ENCODE measurements around the gene AEBP1.

The AEBP1 gene

DNA sequence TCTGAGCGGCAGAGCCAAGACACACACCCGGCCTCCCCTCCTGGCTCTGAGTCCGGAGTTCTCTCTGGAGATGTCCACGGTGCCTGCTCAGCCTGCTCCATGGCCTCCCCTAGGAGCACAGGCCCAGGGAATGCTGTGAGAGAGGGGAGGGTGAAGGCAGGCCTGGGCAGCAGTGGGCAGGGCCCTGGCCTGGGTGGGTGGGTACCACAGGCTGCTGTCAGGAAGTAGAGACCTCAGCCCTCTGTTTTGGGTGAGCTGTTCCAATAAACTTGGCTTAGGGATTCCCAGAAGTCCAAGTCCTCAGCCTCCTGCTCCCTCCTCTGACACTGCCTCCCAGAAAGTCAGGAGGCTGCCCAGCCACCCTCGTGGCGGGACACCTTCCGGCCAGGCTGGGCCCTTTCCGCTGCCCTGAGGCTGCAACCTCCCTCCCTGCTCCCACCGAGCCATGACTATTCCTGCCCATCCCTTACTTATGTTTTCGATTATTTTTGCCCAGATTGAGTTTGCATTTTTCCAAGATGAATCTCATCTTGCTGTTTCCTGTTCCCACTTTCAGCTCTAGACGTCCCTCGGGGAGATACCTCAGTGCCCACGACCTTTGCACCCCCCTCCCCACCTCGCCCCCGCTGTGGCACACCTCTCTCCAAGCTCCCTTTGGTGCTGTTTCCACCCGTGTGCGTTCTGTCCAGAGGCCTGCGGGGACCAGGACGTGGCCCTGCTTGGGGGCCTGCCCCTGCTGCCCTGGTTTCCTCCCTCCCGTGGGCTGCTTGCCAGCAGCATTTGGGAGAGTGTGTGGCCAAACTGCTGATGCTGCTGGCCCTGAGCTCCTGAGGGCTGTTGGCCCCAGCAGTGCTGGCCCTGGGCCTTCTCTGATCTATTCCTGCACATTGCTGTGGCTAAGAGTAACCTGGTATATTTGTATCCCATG lies 16.0 kb upstream of the AEBP1 start:
- Mint-ChIP-seq H3K27ac (no peak overlapping the region), H3K27me3 (peaks cover 1% of the 10 kb centered on the region), H3K36me3 (ENCODE audit: low read depth) (no peaks in the 10 kb centered on the region), H3K4me1 (peaks cover 6% of the 10 kb centered on the region), H3K9me3 (no peaks in the 10 kb centered on the region), H3K4me3 (no peak overlapping the region)
- ATAC-seq (peak; percentile 33), DNase-seq (no peak)

DNA sequence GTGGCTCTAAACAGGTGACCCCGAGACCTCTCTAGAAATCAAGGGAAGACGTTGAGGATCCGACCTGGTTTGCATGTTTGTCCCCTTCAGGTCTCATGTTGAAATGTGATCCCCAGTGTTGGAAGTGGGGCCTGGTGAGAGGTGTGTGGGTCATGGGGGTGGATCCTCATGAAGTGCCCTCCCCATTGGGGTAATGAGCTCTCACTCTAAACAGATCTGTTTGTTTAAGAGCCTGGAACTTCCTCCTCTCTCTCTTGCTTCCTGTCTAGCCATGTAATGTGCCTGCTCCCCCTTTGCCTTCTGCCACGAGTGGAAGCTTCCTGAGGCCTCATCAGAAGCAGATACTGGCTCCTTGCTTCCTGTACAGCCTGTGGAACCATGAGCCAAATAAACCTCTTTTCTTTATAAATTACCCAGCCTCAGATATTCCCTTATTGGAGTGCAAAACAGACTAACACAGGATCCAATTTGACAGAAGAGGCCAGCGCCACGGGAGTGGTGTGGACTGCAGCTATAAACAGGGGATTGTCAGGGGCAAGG lies 11.0 kb upstream of the AEBP1 start:
- DNase-seq, result no peak
- H3K27me3 Mint-ChIP-seq, result no peaks in the 10 kb centered on the region
- no peaks in the 10 kb centered on the region for H3K9me3 Mint-ChIP-seq
- no peak overlapping the region for H3K4me3 Mint-ChIP-seq
- no peaks in the 10 kb centered on the region for H3K36me3 Mint-ChIP-seq (ENCODE audit: low read depth)
- no peak overlapping the region for H3K27ac Mint-ChIP-seq
- no peak for ATAC-seq
- peaks cover 17% of the 10 kb centered on the region for H3K4me1 Mint-ChIP-seq

DNA sequence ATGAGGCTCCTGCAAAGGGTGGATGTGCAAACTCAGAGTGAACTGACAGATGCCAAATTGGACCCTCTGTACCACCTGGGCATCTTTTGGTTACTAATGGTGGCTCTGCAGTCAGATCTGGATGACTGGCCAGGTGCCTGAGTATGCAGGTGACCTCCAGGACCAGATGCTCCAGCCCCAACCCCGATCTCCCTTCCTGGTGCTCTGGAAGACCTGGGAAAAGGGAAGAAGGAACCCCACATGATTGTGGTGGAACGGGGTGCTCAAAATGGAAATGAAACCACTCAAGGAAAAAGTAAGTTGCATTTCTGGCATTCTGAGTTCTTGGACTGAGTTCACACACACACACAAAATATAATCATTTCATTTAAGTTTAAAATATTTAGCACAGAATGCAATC lies 9.8 kb upstream of the AEBP1 start:
- no peak for ATAC-seq
- H3K4me3 Mint-ChIP-seq, result no peak overlapping the region
- peaks cover 20% of the 10 kb centered on the region for H3K4me1 Mint-ChIP-seq
- no peaks in the 10 kb centered on the region for H3K9me3 Mint-ChIP-seq
- no peak overlapping the region for H3K27ac Mint-ChIP-seq
- H3K36me3 Mint-ChIP-seq (ENCODE audit: low read depth), result no peaks in the 10 kb centered on the region
- DNase-seq, result no peak
- H3K27me3 Mint-ChIP-seq, result no peaks in the 10 kb centered on the region

DNA sequence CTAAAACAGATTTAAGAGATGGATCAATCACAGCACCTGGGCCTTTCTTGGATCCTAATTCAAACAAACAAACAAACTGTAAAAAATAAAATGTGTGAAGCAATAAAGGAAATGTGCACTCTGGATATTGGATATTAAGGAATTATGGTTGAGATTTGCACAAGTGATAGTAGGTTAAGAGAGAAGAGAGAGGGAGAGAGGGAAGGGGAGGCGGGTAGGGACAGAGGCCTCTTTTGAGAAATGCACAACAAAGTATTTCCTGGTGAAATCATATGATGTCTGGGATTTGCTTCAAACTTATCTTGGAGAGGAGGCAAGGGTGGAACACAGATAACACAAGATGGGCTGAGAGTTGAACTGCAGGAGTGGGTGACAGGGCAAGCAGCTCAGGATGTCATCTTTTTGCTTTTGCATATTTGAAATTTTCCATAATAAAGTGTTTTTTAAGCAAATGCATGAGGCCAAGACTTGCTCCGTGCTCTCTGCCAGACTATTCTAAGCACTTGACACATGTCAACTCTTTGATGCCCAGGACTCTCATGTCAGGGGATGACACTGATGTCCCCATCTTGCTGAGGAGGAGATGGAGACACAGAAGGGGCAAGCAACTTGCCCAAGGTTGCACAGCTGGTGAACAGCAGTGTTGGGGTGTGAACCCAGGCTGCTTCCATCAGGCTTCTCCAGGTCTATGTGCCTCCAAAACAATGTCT lies 9.1 kb upstream of the AEBP1 start:
- H3K4me3 Mint-ChIP-seq, result no peak overlapping the region
- DNase-seq (no peak), ATAC-seq (no peak)
- H3K27me3 Mint-ChIP-seq, result no peaks in the 10 kb centered on the region
- H3K36me3 Mint-ChIP-seq (ENCODE audit: low read depth), result no peaks in the 10 kb centered on the region
- peaks cover 22% of the 10 kb centered on the region for H3K4me1 Mint-ChIP-seq
- no peaks in the 10 kb centered on the region for H3K9me3 Mint-ChIP-seq
- H3K27ac Mint-ChIP-seq, result no peak overlapping the region

DNA sequence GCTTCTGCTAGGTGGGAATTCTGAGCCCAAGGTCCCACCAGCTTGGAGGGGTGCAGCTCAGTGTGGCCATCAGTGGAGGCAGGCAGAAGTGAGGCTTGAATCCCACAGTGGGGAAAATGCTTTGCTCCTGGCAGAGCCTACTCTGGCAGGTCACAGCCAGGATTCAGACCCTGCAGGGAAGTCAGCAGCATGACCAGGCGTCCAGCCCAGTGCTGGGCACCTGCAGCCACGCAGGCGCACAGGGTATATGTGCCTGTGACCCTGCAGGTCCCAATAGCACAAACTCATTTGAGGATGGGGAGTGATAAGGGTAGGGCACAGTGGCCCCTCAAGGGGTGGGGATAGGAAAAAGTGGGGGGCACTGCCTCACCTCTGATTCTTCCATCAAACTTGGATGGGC lies 8.4 kb upstream of the AEBP1 start:
- peaks cover 25% of the 10 kb centered on the region for H3K4me1 Mint-ChIP-seq
- no peaks in the 10 kb centered on the region for H3K27me3 Mint-ChIP-seq
- no peaks in the 10 kb centered on the region for H3K36me3 Mint-ChIP-seq (ENCODE audit: low read depth)
- H3K27ac Mint-ChIP-seq, result no peak overlapping the region
- no peak overlapping the region for H3K4me3 Mint-ChIP-seq
- H3K9me3 Mint-ChIP-seq, result no peaks in the 10 kb centered on the region
- no peak for DNase-seq
- ATAC-seq, result no peak

DNA sequence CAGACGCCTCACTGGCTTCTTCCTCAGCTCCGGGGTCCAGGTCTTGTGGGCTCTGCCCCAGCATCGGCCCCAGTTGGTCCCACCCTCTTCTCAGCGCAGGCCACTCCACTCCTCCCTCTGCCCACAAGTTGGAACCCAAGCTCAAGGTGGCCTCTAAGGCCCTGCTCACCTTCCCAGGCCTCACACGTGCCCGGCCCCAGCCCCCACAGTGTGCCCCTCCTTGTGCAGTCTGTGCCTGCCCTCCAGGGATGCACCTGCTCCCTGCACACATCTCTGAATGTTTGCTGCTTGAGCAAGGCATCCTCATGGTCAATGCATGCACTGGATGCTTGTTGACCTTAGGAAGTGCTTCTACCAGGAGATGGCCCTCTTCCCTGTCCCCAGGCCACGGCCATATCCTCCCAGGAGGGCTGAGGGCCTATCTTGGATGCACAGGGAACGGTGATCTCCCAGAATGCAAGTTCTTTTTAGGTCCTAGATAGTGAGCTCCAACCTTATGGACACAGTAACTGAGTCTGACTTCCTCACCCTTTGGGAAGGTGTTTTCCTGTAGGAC lies 7.7 kb upstream of the AEBP1 start:
- DNase-seq (no peak), ATAC-seq (no peak)
- Mint-ChIP-seq H3K27me3 (no peaks in the 10 kb centered on the region), H3K9me3 (no peaks in the 10 kb centered on the region), H3K4me1 (peaks cover 26% of the 10 kb centered on the region), H3K4me3 (no peak overlapping the region), H3K27ac (peak overlapping the region; percentile 30), H3K36me3 (ENCODE audit: low read depth) (no peaks in the 10 kb centered on the region)

DNA sequence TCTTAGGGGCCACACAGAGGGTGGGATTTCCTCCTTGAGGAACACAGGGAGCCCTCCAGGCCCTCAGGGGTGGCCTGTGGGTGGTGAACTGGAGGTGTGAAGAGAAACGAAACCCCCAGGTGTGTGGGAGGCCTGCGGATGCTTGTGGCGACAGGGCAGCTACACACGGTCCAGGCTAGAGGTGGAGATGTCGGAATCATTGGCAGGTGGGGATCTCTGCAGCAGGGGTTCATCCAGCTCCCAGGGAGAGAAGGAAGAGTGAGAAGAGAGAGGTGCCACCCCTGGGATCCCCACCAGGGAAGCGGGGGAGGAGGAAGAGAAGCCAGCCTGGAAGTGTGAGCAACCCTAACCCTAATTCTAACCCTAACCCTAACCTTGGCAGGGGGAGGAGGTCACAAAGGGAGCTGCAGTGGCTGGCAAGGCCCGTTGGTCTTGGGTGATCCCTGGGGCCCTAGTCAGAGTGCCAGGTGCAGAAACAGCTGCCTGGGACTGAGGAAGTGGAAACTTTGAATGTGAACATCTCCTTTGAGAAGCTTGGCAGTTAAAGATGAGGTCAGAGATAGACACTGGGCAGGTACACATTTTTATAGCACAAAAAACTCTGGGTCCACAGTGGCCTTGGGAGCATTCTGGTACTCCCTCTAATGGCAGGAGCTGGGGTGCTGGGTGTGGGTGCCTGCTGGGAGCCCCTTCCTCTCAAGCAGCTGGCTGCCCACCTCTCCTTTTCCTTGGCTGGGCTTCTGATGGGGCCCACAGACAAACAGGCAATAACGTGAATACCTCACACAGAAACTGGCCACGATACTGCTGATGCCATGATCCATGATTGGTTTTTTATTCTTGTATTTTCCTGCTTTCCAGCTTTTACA lies 6.8 kb upstream of the AEBP1 start:
- ATAC-seq (peak; percentile 92), DNase-seq (peak; percentile 43)
- Mint-ChIP-seq H3K27me3 (no peaks in the 10 kb centered on the region), H3K27ac (peak overlapping the region; percentile 29), H3K4me1 (peaks cover 27% of the 10 kb centered on the region), H3K4me3 (no peak overlapping the region), H3K36me3 (ENCODE audit: low read depth) (no peaks in the 10 kb centered on the region), H3K9me3 (no peaks in the 10 kb centered on the region)

DNA sequence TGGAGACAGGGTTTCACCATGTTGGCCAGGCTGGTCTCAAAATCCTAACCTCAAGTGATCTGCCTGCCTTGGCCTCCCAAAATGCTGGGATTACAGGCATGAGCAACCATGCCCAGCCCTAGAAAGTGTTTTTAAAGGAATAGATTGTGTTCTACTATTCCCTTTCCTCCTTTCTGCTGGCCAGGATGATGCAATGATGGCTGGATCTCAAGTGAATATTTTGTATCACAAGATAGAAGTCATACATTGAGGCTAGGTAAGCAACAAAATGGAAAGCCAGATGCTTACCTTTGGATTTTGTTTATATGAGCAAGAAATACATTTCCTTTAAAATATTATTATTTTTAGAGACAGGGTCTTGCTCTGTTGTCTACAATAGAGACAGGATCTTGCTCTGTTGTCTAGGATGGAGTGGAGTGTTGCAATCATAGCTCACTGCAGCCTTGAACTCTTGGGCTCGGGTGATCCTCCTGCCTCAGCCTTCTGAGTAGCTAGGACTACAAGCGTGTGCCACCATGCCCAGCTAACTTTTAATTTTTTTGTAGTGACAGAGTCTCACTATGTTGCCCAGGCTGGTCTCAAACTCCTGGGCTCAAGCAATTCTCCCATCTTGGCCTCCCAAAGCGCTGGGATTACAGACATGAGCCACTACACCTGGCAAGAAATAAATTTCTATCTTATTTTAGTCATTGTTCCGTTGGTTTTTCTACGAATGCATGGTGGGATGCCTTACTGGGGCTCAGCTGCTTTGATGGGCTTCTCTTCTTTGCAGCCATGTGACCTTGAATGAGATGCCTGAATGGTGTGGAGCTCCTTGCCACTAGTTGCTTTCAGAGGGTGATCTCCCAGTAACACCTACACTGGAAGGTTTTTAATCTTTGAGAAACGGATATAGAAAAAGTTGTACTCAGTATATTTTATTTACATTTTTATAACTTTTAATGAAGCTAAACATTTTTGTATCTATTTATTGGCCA lies 5.8 kb upstream of the AEBP1 start:
- no peak overlapping the region for H3K27ac Mint-ChIP-seq
- no peaks in the 10 kb centered on the region for H3K36me3 Mint-ChIP-seq (ENCODE audit: low read depth)
- no peak for ATAC-seq
- peaks cover 4% of the 10 kb centered on the region for H3K27me3 Mint-ChIP-seq
- H3K4me1 Mint-ChIP-seq, result peaks cover 28% of the 10 kb centered on the region
- H3K4me3 Mint-ChIP-seq, result no peak overlapping the region
- H3K9me3 Mint-ChIP-seq, result no peaks in the 10 kb centered on the region
- DNase-seq, result no peak

DNA sequence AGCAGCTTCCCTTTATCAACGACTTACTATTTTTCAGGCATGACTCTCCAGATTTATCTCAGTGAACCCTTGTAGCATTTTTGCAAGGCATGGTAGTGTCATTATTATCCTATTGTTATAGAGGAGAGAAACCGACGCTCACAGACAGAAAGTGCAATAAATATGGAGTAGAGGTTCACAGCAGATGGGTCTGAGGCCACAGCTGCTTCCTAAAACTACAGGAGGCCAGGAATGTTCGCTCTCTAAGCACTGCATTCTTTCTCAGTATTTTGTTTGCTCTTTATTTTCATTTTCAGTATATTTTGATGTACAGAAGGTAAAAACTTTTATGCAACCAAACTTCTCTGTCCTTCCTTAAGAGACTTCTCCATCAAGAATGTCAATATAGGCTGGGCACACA lies 4.5 kb upstream of the AEBP1 start:
- Mint-ChIP-seq H3K4me3 (no peak overlapping the region), H3K27ac (no peak overlapping the region), H3K36me3 (ENCODE audit: low read depth) (no peaks in the 10 kb centered on the region), H3K27me3 (peaks cover 6% of the 10 kb centered on the region), H3K9me3 (no peaks in the 10 kb centered on the region), H3K4me1 (peaks cover 28% of the 10 kb centered on the region)
- no peak for DNase-seq
- ATAC-seq, result no peak

DNA sequence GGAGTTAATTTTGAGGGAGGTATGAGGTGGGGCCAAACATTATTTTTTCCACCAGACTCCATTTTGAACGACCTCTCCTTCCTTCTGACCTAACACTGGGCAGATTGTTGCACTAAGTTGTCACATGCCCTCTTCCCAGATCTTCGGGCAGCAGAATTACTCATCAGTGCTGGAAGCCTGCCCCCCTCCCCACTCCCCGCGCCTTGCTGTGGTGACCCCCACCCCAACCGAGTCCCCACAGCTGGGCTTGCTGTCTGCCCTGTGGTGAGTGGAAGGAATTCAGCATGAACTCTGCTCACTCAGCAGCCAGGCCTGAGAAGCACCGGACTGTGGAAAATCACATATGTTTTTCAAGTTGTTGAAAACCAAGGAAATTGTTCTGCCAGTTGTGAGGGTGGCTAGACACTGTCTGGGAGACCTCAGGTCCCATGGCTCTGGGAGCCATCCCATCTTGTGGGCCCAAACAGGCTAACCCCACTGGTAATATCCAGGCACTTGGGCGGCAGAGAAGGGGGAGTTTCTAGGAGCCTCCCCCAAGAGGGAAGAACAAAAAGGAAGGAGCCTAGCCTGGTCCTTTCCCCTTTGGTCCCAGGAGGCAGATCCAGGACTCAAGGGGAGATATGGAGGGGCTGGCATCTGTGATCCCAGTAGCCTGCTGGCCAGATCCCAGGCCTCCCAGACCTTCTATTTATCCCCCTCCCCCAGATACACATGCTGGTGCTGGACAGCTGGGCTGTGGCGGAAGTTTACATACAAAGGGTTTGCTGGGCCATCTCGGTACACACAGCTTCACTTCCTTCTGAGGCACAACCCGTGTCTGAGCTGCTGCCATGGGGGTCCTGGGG lies 3.5 kb upstream of the AEBP1 start:
- H3K36me3 Mint-ChIP-seq (ENCODE audit: low read depth), result no peaks in the 10 kb centered on the region
- H3K4me3 Mint-ChIP-seq, result no peak overlapping the region
- no peak for DNase-seq
- H3K9me3 Mint-ChIP-seq, result no peaks in the 10 kb centered on the region
- peaks cover 33% of the 10 kb centered on the region for H3K4me1 Mint-ChIP-seq
- peaks cover 6% of the 10 kb centered on the region for H3K27me3 Mint-ChIP-seq
- H3K27ac Mint-ChIP-seq, result no peak overlapping the region
- no peak for ATAC-seq

DNA sequence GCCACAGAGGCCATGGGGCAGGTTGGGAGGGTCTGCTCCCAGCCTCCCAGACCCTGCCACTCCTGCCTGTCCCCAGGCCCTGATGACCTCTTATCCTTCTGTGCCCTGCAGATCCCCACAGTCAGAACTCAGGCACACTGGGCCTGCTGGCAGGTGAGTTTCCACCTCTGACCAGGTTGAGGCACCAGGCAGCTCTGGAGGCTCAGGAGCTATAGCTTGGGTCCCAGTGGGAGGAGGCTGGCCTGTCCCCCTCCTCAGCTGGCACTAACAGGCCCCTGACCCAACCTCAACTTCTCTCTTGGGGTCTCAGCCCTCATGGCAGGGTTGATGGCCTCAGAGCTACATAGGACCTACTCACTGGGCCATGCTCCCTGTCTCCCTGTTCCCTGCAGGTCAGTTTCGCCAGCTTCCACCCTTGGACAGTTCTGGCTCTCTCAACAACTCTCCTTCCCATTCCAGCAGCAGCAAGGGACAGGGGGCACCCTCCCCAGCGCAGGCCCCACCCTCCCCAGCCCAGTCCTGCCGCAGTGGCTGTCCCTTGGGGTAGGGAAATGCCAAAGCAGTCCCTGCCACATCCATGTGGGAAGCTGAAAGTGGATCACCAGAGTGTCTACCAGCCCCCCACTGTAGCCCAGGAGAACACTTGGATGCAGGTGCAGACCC lies 2.7 kb upstream of the AEBP1 start:
- no peaks in the 10 kb centered on the region for H3K9me3 Mint-ChIP-seq
- no peak for DNase-seq
- peaks cover 40% of the 10 kb centered on the region for H3K4me1 Mint-ChIP-seq
- peaks cover 6% of the 10 kb centered on the region for H3K27me3 Mint-ChIP-seq
- no peaks in the 10 kb centered on the region for H3K36me3 Mint-ChIP-seq (ENCODE audit: low read depth)
- no peak overlapping the region for H3K4me3 Mint-ChIP-seq
- no peak overlapping the region for H3K27ac Mint-ChIP-seq
- no peak for ATAC-seq
